IMR-90 (cell line): Measurements from ENCODE around the gene KCTD16. TPM values are rescaled to one million over a fixed set of nuclear protein-coding genes. Genes with fewer than 3 reads are reported as not detected.

Experiments used
- ATAC-seq: fragments of 200-7000 bp; cut with Tn5 transposase; 2 replicates; pipeline ENCODE4 v1.9.1; 2020; ENCODE audit warnings: low read depth, mild to moderate bottlenecking, moderate library complexity
- BruUV-seq: library from RNA; stranded (reverse); fragments of 400-500 nt; replicated peaks from 2 replicates; lab custom pipeline; 2021; lab: Mats Ljungman, UMichigan
- CTCF ChIA-PET: fragments of 300-600 bp; formaldehyde crosslinking; extraction: SDS; loops from one replicate; lab custom pipeline; 2021; ENCODE audit warnings: antibody characterized with exemption; lab: Yijun Ruan, JAX
- POLR2A ChIA-PET: fragments of 300-600 bp; sonication (Branson Sonifier 250); formaldehyde crosslinking; loops from one replicate; lab custom pipeline; 2022; ENCODE audit warnings: antibody characterized with exemption; ENCODE audit not compliant: unreplicated experiment; lab: Charles Lee
- DNase-seq: peaks from one replicate; pipeline ENCODE4 v3.0.0; 2013
- H2AFZ ChIP-seq: replicated peaks from 2 replicates; pipeline ENCODE3; 2013; ENCODE audit warnings: low read length, mild to moderate bottlenecking; ENCODE audit not compliant: poor library complexity
- H2AK5ac ChIP-seq: 2 replicates; pipeline ENCODE4 v1.6.1; 2013; ENCODE audit warnings: low read depth, low read length, inconsistent platforms
- H2AK9ac ChIP-seq: replicated peaks from 2 replicates; pipeline ENCODE3; 2013; ENCODE audit warnings: mild to moderate bottlenecking, low read depth, low read length, moderate library complexity; ENCODE audit not compliant: poor library complexity
- H2BK120ac ChIP-seq: 2 replicates; pipeline ENCODE4 v1.6.1; 2013; ENCODE audit warnings: low read depth, low read length, inconsistent platforms
- H2BK15ac ChIP-seq: 3 replicates; pipeline ENCODE4 v1.6.1; 2013; ENCODE audit warnings: low read depth, low read length, inconsistent platforms
- H2BK20ac ChIP-seq: 2 replicates; pipeline ENCODE4 v1.6.1; 2013; ENCODE audit warnings: low read depth, mild to moderate bottlenecking, inconsistent platforms, low read length, moderate library complexity
- H2BK5ac ChIP-seq: 2 replicates; pipeline ENCODE4 v1.6.1; 2013; ENCODE audit warnings: mild to moderate bottlenecking, low read depth, low read length, inconsistent platforms; ENCODE audit not compliant: poor library complexity, severe bottlenecking
- H3K14ac ChIP-seq: replicated peaks from 2 replicates; pipeline ENCODE4 v1.6.1; 2013; ENCODE audit warnings: low read depth, low read length, inconsistent platforms
- H3K18ac ChIP-seq: 2 replicates; pipeline ENCODE4 v1.6.1; 2013; ENCODE audit warnings: low read depth, low read length, control low read depth
- H3K23ac ChIP-seq: 2 replicates; pipeline ENCODE4 v1.6.1; 2013; ENCODE audit warnings: low read depth, low read length, inconsistent platforms
- H3K27ac ChIP-seq: 2 replicates; pipeline ENCODE4 v1.5.1; 2013; ENCODE audit warnings: mild to moderate bottlenecking, control low read depth, low read length; ENCODE audit not compliant: insufficient read depth
- H3K27me3 ChIP-seq: 2 replicates; pipeline ENCODE4 v1.6.1; 2013; ENCODE audit warnings: low read length; ENCODE audit not compliant: control insufficient read depth, insufficient read depth
- H3K36me3 ChIP-seq: 2 replicates; pipeline ENCODE4 v1.6.1; 2013; ENCODE audit warnings: low read length, mixed read lengths; ENCODE audit not compliant: control insufficient read depth, insufficient read depth
- H3K4ac ChIP-seq: 2 replicates; pipeline ENCODE4 v1.6.1; 2013; ENCODE audit warnings: low read depth, low read length, inconsistent platforms
- H3K4me1 ChIP-seq: 2 replicates; pipeline ENCODE4 v1.6.1; 2013; ENCODE audit warnings: low read length, mixed read lengths; ENCODE audit not compliant: control insufficient read depth, insufficient read depth
- H3K4me2 ChIP-seq: 2 replicates; pipeline ENCODE4 v1.6.1; 2013; ENCODE audit warnings: low read depth, mild to moderate bottlenecking, control low read depth, low read length, moderate library complexity
- H3K4me3 ChIP-seq: 2 replicates; pipeline ENCODE4 v1.5.1; 2013; ENCODE audit warnings: low read depth, mild to moderate bottlenecking, control low read depth, low read length, moderate library complexity; ENCODE audit not compliant: insufficient read depth
- H3K56ac ChIP-seq: 2 replicates; pipeline ENCODE4 v1.6.1; 2013; ENCODE audit warnings: low read length, inconsistent platforms; ENCODE audit not compliant: insufficient read depth; ENCODE audit errors: extremely low read depth
- H3K79me1 ChIP-seq, 2 experiments: 2 replicates each; pipeline ENCODE4 v1.6.1; 2013; ENCODE audit warnings: low read length in 2 of 2, inconsistent platforms in 1 of 2, low read depth in 1 of 2
- H3K9ac ChIP-seq: 2 replicates; pipeline ENCODE4 v1.6.1; 2013; ENCODE audit warnings: low read depth, low read length, control low read depth
- H3K9me1 ChIP-seq: 2 replicates; pipeline ENCODE4 v1.6.1; 2013; ENCODE audit warnings: low read length, inconsistent platforms; ENCODE audit not compliant: insufficient read depth
- H3K9me3 ChIP-seq: 2 replicates; pipeline ENCODE4 v1.6.1; 2013; ENCODE audit warnings: low read length; ENCODE audit not compliant: control insufficient read depth, insufficient read depth
- H4K20me1 ChIP-seq: 2 replicates; pipeline ENCODE4 v1.6.1; 2013; ENCODE audit warnings: low read length, inconsistent platforms; ENCODE audit not compliant: insufficient read depth
- H4K5ac ChIP-seq: 2 replicates; pipeline ENCODE4 v1.6.1; 2013; ENCODE audit warnings: mild to moderate bottlenecking, low read depth, low read length, control low read depth
- H4K8ac ChIP-seq, 2 experiments: 2 replicates each; pipeline ENCODE4 v1.6.1; 2013; ENCODE audit warnings: low read depth in 2 of 2, low read length in 2 of 2, control low read depth in 1 of 2, inconsistent platforms in 1 of 2
- H4K91ac ChIP-seq: 2 replicates; pipeline ENCODE4 v1.6.1; 2013; ENCODE audit warnings: low read depth, low read length, inconsistent platforms; ENCODE audit not compliant: insufficient read depth
- BHLHE40 ChIP-seq: fragments of 150-350 bp; IDR thresholded peaks from 2 replicates; pipeline ENCODE4 v1.6.1; 2016; ENCODE audit warnings: mild to moderate bottlenecking, low read depth, low read length
- CEBPB ChIP-seq: IDR thresholded peaks from 2 replicates; pipeline ENCODE4 v1.6.1; 2012; ENCODE audit warnings: low read depth, low read length, improper control_type of control experiment
- FOS ChIP-seq: fragments of 150-350 bp; IDR thresholded peaks from 2 replicates; pipeline ENCODE4 v1.6.1; 2016; ENCODE audit warnings: low read depth, low read length
- MAFK ChIP-seq: IDR thresholded peaks from 2 replicates; pipeline ENCODE4 v1.6.1; 2012; ENCODE audit warnings: low read depth, low read length, improper control_type of control experiment
- MAZ ChIP-seq: IDR thresholded peaks from 2 replicates; pipeline ENCODE4 v1.6.1; 2012; ENCODE audit warnings: low read depth, mild to moderate bottlenecking, low read length, improper control_type of control experiment, moderate library complexity, borderline replicate concordance
- MXI1 ChIP-seq: IDR thresholded peaks from 2 replicates; pipeline ENCODE4 v1.6.1; 2012; ENCODE audit warnings: low read depth, mild to moderate bottlenecking, low read length, moderate library complexity, borderline replicate concordance
- NFE2L2 ChIP-seq: fragments of 150-350 bp; IDR thresholded peaks from 2 replicates; pipeline ENCODE4 v1.6.1; 2016; ENCODE audit warnings: low read depth, mild to moderate bottlenecking, low read length
- POLR2A ChIP-seq: IDR thresholded peaks from 2 replicates; pipeline ENCODE4 v1.6.1; 2012; ENCODE audit warnings: mild to moderate bottlenecking, low read depth, low read length
- RAD21 ChIP-seq: IDR thresholded peaks from 2 replicates; pipeline ENCODE4 v1.6.1; 2012; ENCODE audit warnings: low read length, improper control_type of control experiment
- RCOR1 ChIP-seq: IDR thresholded peaks from 2 replicates; pipeline ENCODE4 v1.6.1; 2012; ENCODE audit warnings: mild to moderate bottlenecking, low read length, improper control_type of control experiment; ENCODE audit not compliant: insufficient replicate concordance
- RFX5 ChIP-seq: IDR thresholded peaks from 2 replicates; pipeline ENCODE4 v1.8.0; 2012; ENCODE audit warnings: low read depth, mild to moderate bottlenecking, low read length, moderate library complexity
- SMC3 ChIP-seq: fragments of 150-350 bp; IDR thresholded peaks from 2 replicates; pipeline ENCODE4 v1.6.1; 2016; ENCODE audit warnings: low read depth, mild to moderate bottlenecking, antibody characterized with exemption, low read length, moderate library complexity
- WGBS, 2 experiments: methylation state at CpG; one replicate each; pipeline versions ENCODE4 v1.1.5 to v1.1.7; 2013; ENCODE audit warnings: missing lambda C conversion rate in 2 of 2; ENCODE audit not compliant: insufficient read length in 1 of 2; ENCODE audit errors: extremely low coverage in 2 of 2; 5-methylcytosine and 5-hydroxymethylcytosine counted together
- dilution Hi-C: fragments of 300-500 bp; cut with HindIII; formaldehyde crosslinking; loops from one replicate; pipeline ENCODE4 v1.14.3; 2018; ENCODE audit warnings: low sequenced_read_pairs; ENCODE audit not compliant: unreplicated experiment
- in situ Hi-C: fragments of 300-500 bp; cut with MboI; formaldehyde crosslinking; loops from 3 replicates; pipeline ENCODE4 v1.14.3; 2019; ENCODE audit warnings: low sequenced_read_pairs, inconsistent platforms, mixed read lengths
- intact Hi-C: fragments of 100-400 bp; cut with micrococcal nuclease; formaldehyde crosslinking; loops from 2 replicates; pipeline ENCODE4 v1.10.0; 2022
- polyA plus RNA-seq, 3 experiments: library from polyadenylated mRNA; depleted of rRNA; stranded (reverse); fragments of >200 nt; gene quantifications; 2 replicates each; pipeline ENCODE4 v1.2.3, GENCODE V29; 2012; ENCODE audit warnings: low replicate concordance in 1 of 3
- total RNA-seq: library from RNA; depleted of rRNA; stranded (reverse); fragments of >200 nt; gene quantifications from 2 replicates; pipeline ENCODE4 v1.2.3, GENCODE V29; 2012
- TF ChIP-seq, protein P1 (sequence below): fragments of 150-350 bp; IDR thresholded peaks from 2 replicates; pipeline ENCODE4 v1.6.1; 2017; ENCODE audit warnings: mild to moderate bottlenecking, antibody characterized with exemption, low read length, low read depth
- TF ChIP-seq, protein P2 (sequence below): fragments of 150-350 bp; IDR thresholded peaks from 2 replicates; pipeline ENCODE4 v1.6.1; 2016; ENCODE audit warnings: low read depth, mild to moderate bottlenecking, low read length, moderate library complexity, borderline replicate concordance

KCTD16 gene
- total and polyA plus RNA-seq, 2 of the 4 experiments (the other 2 are of a cell fraction) = 0.43 to 1.1 TPM

DNA sequence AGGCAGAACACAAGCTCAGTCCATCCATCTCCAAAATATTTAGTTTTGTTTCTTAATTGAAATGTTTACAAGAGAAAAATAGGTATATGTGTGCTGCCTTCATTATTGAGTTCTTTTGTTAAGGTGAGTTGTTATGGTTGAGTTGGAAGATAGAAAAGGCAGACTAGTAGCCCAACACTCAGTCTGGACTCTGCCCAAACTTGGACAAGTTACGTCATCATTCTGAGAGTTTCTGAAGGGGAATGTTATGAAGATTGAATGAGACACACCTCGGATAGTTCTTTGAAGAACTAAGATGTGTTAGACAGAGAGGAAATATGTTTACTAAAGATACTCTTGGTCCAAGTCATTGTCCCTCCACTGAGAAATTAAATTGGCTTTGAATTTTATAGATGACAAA, 245.5 kb downstream of the KCTD16 start:
- no TSS peak for BruUV-seq
- Histone ChIP-seq H3K4me1 (no peaks in the 10 kb centered on the region), H3K27ac (no peak overlapping the region), H4K5ac (no peak overlapping the region), H3K18ac (no peak overlapping the region), H3K56ac (no peak overlapping the region), H4K8ac (no peak overlapping the region), H3K23ac (no peak overlapping the region), H3K14ac (no peak overlapping the region), H3K9me1 (no peaks in the 10 kb centered on the region), H3K9ac (no peak overlapping the region), H3K4ac (no peak overlapping the region), H2BK120ac (no peak overlapping the region), H2AK9ac (no peak overlapping the region), H4K91ac (no peak overlapping the region), H3K27me3 (no peaks in the 10 kb centered on the region), H3K9me3 (peaks cover 2% of the 10 kb centered on the region; the same call in 1 of the 2 replicates), H4K20me1 (no peaks in the 10 kb centered on the region), H2BK5ac (no peak overlapping the region), H3K4me2 (no peak overlapping the region), H3K79me1 (no peaks in the 10 kb centered on the region), H2BK20ac (no peak overlapping the region), H3K4me3 (no peak overlapping the region), H2AFZ (no peak overlapping the region), H3K36me3 (no peaks in the 10 kb centered on the region), H2AK5ac (no peak overlapping the region), H2BK15ac (no peak overlapping the region)
- CTCF ChIA-PET = no interaction called here
- TF ChIP-seq POLR2A (no peak), MAFK (no peak), SMC3 (no peak), NFE2L2 (no peak), MAZ (no peak), RAD21 (no peak), MXI1 (no peak), BHLHE40 (no peak), RCOR1 (no peak), RFX5 (no peak), FOS (no peak), CEBPB (no peak)
- TF ChIP-seq, protein P1, sequence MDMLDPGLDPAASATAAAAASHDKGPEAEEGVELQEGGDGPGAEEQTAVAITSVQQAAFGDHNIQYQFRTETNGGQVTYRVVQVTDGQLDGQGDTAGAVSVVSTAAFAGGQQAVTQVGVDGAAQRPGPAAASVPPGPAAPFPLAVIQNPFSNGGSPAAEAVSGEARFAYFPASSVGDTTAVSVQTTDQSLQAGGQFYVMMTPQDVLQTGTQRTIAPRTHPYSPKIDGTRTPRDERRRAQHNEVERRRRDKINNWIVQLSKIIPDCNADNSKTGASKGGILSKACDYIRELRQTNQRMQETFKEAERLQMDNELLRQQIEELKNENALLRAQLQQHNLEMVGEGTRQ = no peak
- TF ChIP-seq, protein P2, sequence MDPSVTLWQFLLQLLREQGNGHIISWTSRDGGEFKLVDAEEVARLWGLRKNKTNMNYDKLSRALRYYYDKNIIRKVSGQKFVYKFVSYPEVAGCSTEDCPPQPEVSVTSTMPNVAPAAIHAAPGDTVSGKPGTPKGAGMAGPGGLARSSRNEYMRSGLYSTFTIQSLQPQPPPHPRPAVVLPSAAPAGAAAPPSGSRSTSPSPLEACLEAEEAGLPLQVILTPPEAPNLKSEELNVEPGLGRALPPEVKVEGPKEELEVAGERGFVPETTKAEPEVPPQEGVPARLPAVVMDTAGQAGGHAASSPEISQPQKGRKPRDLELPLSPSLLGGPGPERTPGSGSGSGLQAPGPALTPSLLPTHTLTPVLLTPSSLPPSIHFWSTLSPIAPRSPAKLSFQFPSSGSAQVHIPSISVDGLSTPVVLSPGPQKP = no peak
- WGBS, 2 experiments = no CpG with 5 or more reads among the region's 2 CpGs
- DNase-seq (no peak), ATAC-seq (no peak)
- in situ Hi-C loops (no loop called here), intact Hi-C loops (no loop called here), dilution Hi-C loops (no loop called here)
- POLR2A ChIA-PET = no interaction called here
